GM12878 (cell line): ENCODE data around the gene VSTM4. TPM values are rescaled to one million over a fixed set of nuclear protein-coding genes. Genes with fewer than 3 reads are reported as not detected.

Experiments used
- ATAC-seq: fragments of 200-7000 bp; cut with Tn5 transposase; 3 replicates; pipeline ENCODE4 v1.9.1; 2020; ENCODE audit warnings: mild to moderate bottlenecking, moderate library complexity
- BruUV-seq: library from RNA; stranded (reverse); fragments of 400-500 nt; replicated peaks from 2 replicates; lab custom pipeline; 2021; lab: Mats Ljungman, UMichigan
- CTCF ChIA-PET: fragments of 300-600 bp; sonication (Branson Sonifier 250); formaldehyde crosslinking; extraction: SDS; loops from one replicate; lab custom pipeline; 2021; ENCODE audit warnings: inconsistent platforms; lab: Yijun Ruan, JAX
- POLR2A ChIA-PET: fragments of 350-600 bp; formaldehyde crosslinking; extraction: SDS; loops from one replicate; lab custom pipeline; 2021; ENCODE audit warnings: inconsistent platforms; lab: Charles Lee
- RAD21 ChIA-PET: fragments of 300-600 bp; sonication (Branson Sonifier 250); formaldehyde crosslinking; loops from one replicate; lab custom pipeline; 2023; ENCODE audit warnings: antibody characterized with exemption; ENCODE audit not compliant: unreplicated experiment; lab: Charles Lee
- SMC1A ChIA-PET: fragments of 300-600 bp; sonication (Branson Sonifier 250); formaldehyde crosslinking; loops from one replicate; lab custom pipeline; 2023; ENCODE audit not compliant: unreplicated experiment, uncharacterized antibody; lab: Charles Lee
- DNase-seq: peaks from one replicate; pipeline ENCODE4 v3.0.0-alpha.2; 2011; ENCODE audit warnings: low read depth, low spot score
- FAIRE-seq: peaks from 3 replicates; lab custom pipeline; 2011; peaks lifted over from hg19 to GRCh38; lab: Jason Lieb, UNC
- H2AFZ ChIP-seq: 2 replicates; pipeline ENCODE4 v1.6.0; 2011; ENCODE audit warnings: low read depth, low read length, control low read depth; ENCODE audit not compliant: control insufficient read depth
- H3K27ac ChIP-seq: 2 replicates; pipeline ENCODE4 v1.5.1; 2011; ENCODE audit warnings: control low read depth; ENCODE audit not compliant: control insufficient read depth, insufficient read depth
- H3K27me3 ChIP-seq, 2 experiments: replicated peaks in 1 of 2; 2 replicates each; pipeline versions ENCODE4 v1.6.0 to v1.6.1; 2011; ENCODE audit warnings: low read length in 1 of 2; ENCODE audit not compliant: control insufficient read depth in 2 of 2, insufficient read depth in 2 of 2
- H3K36me3 ChIP-seq, 2 experiments: 2 replicates each; pipeline ENCODE4 v1.5.1; 2011; ENCODE audit warnings: low read length in 1 of 2; ENCODE audit not compliant: control insufficient read depth in 2 of 2, insufficient read depth in 2 of 2
- H3K4me1 ChIP-seq: 2 replicates; pipeline ENCODE4 v1.6.1; 2011; ENCODE audit warnings: mild to moderate bottlenecking, low read length, moderate library complexity, mixed read lengths; ENCODE audit not compliant: control insufficient read depth, insufficient read depth
- H3K4me2 ChIP-seq: 2 replicates; pipeline ENCODE4 v1.6.0; 2011; ENCODE audit warnings: control low read depth; ENCODE audit not compliant: control insufficient read depth, insufficient read depth
- H3K4me3 ChIP-seq: fragments of 200-600 bp; sonication (generic); 2 replicates; pipeline ENCODE4 v1.5.1; 2016
- H3K79me2 ChIP-seq: 2 replicates; pipeline ENCODE4 v1.6.0; 2011; ENCODE audit warnings: low read length; ENCODE audit not compliant: control insufficient read depth, insufficient read depth
- H3K9ac ChIP-seq: 2 replicates; pipeline ENCODE4 v1.8.0; 2011; ENCODE audit warnings: low read length, control low read depth, mixed read lengths; ENCODE audit not compliant: control insufficient read depth, insufficient read depth
- H3K9me3 ChIP-seq: replicated peaks from 3 replicates; pipeline ENCODE4 v1.5.1; 2011; ENCODE audit warnings: mild to moderate bottlenecking, low read length; ENCODE audit not compliant: control insufficient read depth, insufficient read depth
- H4K20me1 ChIP-seq: 2 replicates; pipeline ENCODE4 v1.6.0; 2011; ENCODE audit not compliant: control insufficient read depth, insufficient read depth
- BACH1 ChIP-seq: fragments of 450-650 bp; IDR thresholded peaks from 2 replicates; pipeline ENCODE4 v1.6.1; 2017; ENCODE audit warnings: mild to moderate bottlenecking, borderline replicate concordance
- ETV6 ChIP-seq, 2 experiments: fragments of 450-650 bp in 1 of 2; IDR thresholded peaks in 1 of 2; conservative IDR thresholded peaks in 1 of 2; 2 replicates each; pipeline ENCODE4 v1.6.1; 2014; ENCODE audit warnings: antibody characterized with exemption in 1 of 2, borderline replicate concordance in 1 of 2, low read depth in 1 of 2, mild to moderate bottlenecking in 1 of 2, moderate library complexity in 1 of 2
- FOXM1 ChIP-seq: IDR thresholded peaks from 2 replicates; pipeline ENCODE4 v1.6.1; 2012; ENCODE audit warnings: low read depth, mild to moderate bottlenecking, inconsistent platforms, low read length, moderate library complexity
- MEF2A ChIP-seq: IDR thresholded peaks from 2 replicates; pipeline ENCODE4 v1.6.1; 2011; ENCODE audit warnings: low read depth, mild to moderate bottlenecking, low read length, moderate library complexity; ENCODE audit not compliant: insufficient read depth
- PAX8 ChIP-seq: fragments of 450-650 bp; IDR thresholded peaks from 2 replicates; pipeline ENCODE4 v1.6.1; 2017; ENCODE audit warnings: mild to moderate bottlenecking, moderate library complexity
- RUNX3 ChIP-seq: IDR thresholded peaks from 2 replicates; pipeline ENCODE4 v1.6.1; 2012; ENCODE audit warnings: low read length, inconsistent platforms
- SMAD1 ChIP-seq: fragments of 450-650 bp; IDR thresholded peaks from 2 replicates; pipeline ENCODE4 v1.6.1; 2018; ENCODE audit warnings: mild to moderate bottlenecking, low read depth; ENCODE audit not compliant: partially characterized antibody
- SRF ChIP-seq, 2 experiments: IDR thresholded peaks; 2 replicates each; pipeline ENCODE4 v1.6.1; 2011; ENCODE audit warnings: low read depth in 2 of 2, low read length in 2 of 2, mild to moderate bottlenecking in 1 of 2, moderate library complexity in 1 of 2
- TCF12 ChIP-seq: IDR thresholded peaks from 2 replicates; pipeline ENCODE4 v1.6.1; 2011; ENCODE audit warnings: low read depth, mild to moderate bottlenecking, low read length
- ZBTB33 ChIP-seq: fragments of 450-650 bp; IDR thresholded peaks from 2 replicates; pipeline ENCODE4 v1.6.1; 2017; ENCODE audit warnings: mild to moderate bottlenecking
- ZNF217 ChIP-seq: fragments of 450-650 bp; IDR thresholded peaks from 2 replicates; pipeline ENCODE4 v1.6.1; 2017; ENCODE audit warnings: antibody characterized with exemption, mild to moderate bottlenecking
- ZSCAN29 ChIP-seq: fragments of 450-650 bp; IDR thresholded peaks from 2 replicates; pipeline ENCODE4 v1.6.1; 2017; ENCODE audit warnings: mild to moderate bottlenecking, moderate library complexity
- ZZZ3 ChIP-seq: IDR thresholded peaks from 2 replicates; pipeline ENCODE4 v1.6.1; 2011; ENCODE audit warnings: low read depth; ENCODE audit not compliant: control insufficient read depth, insufficient read length
- WGBS: methylation state at CpG from one replicate; pipeline ENCODE4 v1.1.6; 2016; ENCODE audit warnings: low lambda C conversion rate; ENCODE audit not compliant: insufficient replicate concordance, insufficient coverage; ENCODE audit errors: missing lambda C conversion rate; 5-methylcytosine and 5-hydroxymethylcytosine counted together
- in situ Hi-C: fragments of 300-500 bp; cut with MboI; formaldehyde crosslinking; loops from 9 replicates; pipeline ENCODE4 v1.14.3; 2018; ENCODE audit warnings: mixed read lengths
- intact Hi-C: fragments of 100-400 bp; cut with micrococcal nuclease; formaldehyde crosslinking; loops from one replicate; pipeline ENCODE4 v1.14.2; 2022; ENCODE audit not compliant: unreplicated experiment
- polyA plus RNA-seq, 11 experiments: library from polyadenylated mRNA; depleted of rRNA in 4 of 11; unstranded in 6 of 11; stranded (reverse) in 5 of 11; fragments of >200 nt; fragmentation: Nextera tagmentation in 4 of 11; fragmentation: Illumina TruSeq in 1 of 11; extraction: Ambion mirVana in 4 of 11; extraction: Trizol in 1 of 11; gene quantifications; 1 replicate in 1 of 11; 2 replicates in 10 of 11; pipeline versions ENCODE4 v1.2.1 to v1.2.3, GENCODE V29; 2011 to 2016; ENCODE audit warnings: inconsistent platforms in 2 of 11, missing spikeins in 2 of 11, low read depth in 1 of 11
- total RNA-seq, 4 experiments: library from RNA; depleted of rRNA in 3 of 4; stranded (reverse); fragments of >200 nt in 3 of 4; fragmentation: Illumina TruSeq in 1 of 4; extraction: Trizol in 1 of 4; gene quantifications; 2 replicates each; pipeline versions ENCODE4 v1.2.1 to v1.2.3, GENCODE V29; 2013 to 2021
- TF ChIP-seq, protein P1 (sequence below): IDR thresholded peaks from 2 replicates; pipeline ENCODE4 v1.6.1; 2012; ENCODE audit warnings: low read depth, low read length, improper control_type of control experiment
- TF ChIP-seq, protein P2 (sequence below): fragments of 150-350 bp; IDR thresholded peaks from 2 replicates; pipeline ENCODE4 v1.6.1; 2014; ENCODE audit warnings: mild to moderate bottlenecking, low read depth, low read length

VSTM4 gene
- total and polyA plus RNA-seq, 10 of the 15 experiments (the other 5 are each of a cell fraction or from before 2014, with no cell fraction given): 0.01 to 0.14 (median 0.02) TPM; not detected in 7

DNA sequence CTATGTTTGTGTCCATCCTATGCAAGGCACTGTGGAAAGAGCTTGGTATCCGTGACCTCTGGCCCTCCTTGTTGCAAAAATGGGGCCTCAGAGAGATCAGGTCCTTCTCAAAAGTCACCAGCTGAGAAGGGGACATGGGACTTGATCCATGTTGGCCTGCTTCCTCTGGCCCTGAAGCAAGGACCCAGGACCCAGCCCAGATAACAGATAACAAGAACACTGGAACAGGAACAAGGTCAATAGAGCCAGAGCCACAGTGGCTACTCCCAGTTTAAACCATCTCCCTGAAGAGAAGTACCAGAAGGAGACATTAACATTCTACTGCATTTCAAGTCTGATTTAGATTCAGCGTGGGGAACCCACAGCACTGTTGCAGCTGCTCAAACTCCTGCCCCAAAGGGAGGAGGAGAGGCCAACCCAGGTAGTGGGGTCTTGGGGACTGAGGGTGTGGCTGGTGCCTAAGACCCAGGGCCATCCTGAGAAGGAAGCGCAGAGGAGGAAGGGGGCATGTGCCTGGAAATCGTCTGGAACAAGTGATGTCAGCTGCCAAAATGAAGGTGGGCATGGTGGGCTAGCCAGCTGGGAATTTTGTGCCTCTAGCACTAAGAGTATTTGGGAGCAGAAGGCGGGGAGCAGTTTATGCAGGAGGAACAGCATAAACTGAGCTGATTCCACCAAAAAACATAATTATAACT is 61.2 kb downstream of the VSTM4 start (continued):
- TF ChIP-seq ZBTB33: no peak
- TF ChIP-seq MEF2A: no peak
- no peak for TF ChIP-seq SMAD1

GRCh38 chr10:49053053-49053997 is 62.0 kb downstream of the VSTM4 start:
- FAIRE-seq (peak; percentile 86), DNase-seq (peak; percentile 79), ATAC-seq (peak; percentile 88)
- in situ Hi-C loops: no loop called here
- ChIA-PET POLR2A (interaction anchor here (1.2 to 1.4 kb wide), 3 partner anchors 75 to 137 kb away, joined by 4 read pairs; no protein-coding TSS in a partner anchor), CTCF (interaction anchor here (1.0 to 2.4 kb wide), 4 partner anchors 11 to 53 kb away, joined by 3 to 8 read pairs (median 4); no protein-coding TSS in a partner anchor), SMC1A (interaction anchor here (0.6 to 2.6 kb wide), 9 partner anchors 9 to 161 kb away, joined by 3 to 6 read pairs (median 4); no protein-coding TSS in a partner anchor), RAD21 (interaction anchor here (0.8 to 1.4 kb wide), 8 partner anchors 15 to 393 kb away, joined by 3 to 5 read pairs (median 3); no protein-coding TSS in a partner anchor)
- Histone ChIP-seq H3K36me3 (no peaks in the 10 kb centered on the region), H3K79me2 (no peaks in the 10 kb centered on the region), H3K4me1 (peaks cover 10% of the 10 kb centered on the region; the same call in 1 of the 2 replicates), H4K20me1 (no peaks in the 10 kb centered on the region; the same call in 1 of the 2 replicates), H3K9ac (no peak overlapping the region), H3K4me3 (no peak overlapping the region), H3K4me2 (peak overlapping the region; percentile 70), H2AFZ (peak overlapping the region; percentile 43; the same call in 1 of the 2 replicates), H3K27ac (no peak overlapping the region), H3K27me3 (no peaks in the 10 kb centered on the region; a peak in 1 of 4 replicates), H3K9me3 (no peaks in the 10 kb centered on the region)
- no TSS peak for BruUV-seq
- intact Hi-C loops: loop anchor here (5.0 kb wide), 1 partner anchor 124 kb away; no protein-coding TSS in a partner anchor
- 17% methylated on average over 11 of the region's 11 CpGs for WGBS
- no peak for TF ChIP-seq PAX8
- TF ChIP-seq RUNX3: peak; percentile 55
- peak; percentile 97 for TF ChIP-seq ZNF217
- TF ChIP-seq, protein P1, sequence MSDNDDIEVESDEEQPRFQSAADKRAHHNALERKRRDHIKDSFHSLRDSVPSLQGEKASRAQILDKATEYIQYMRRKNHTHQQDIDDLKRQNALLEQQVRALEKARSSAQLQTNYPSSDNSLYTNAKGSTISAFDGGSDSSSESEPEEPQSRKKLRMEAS: no peak
- peak; percentile 70 for TF ChIP-seq TCF12
- no peak for TF ChIP-seq ZZZ3
- peak; percentile 55; the same call in 1 of the 2 replicates for TF ChIP-seq FOXM1
- TF ChIP-seq, protein P2, sequence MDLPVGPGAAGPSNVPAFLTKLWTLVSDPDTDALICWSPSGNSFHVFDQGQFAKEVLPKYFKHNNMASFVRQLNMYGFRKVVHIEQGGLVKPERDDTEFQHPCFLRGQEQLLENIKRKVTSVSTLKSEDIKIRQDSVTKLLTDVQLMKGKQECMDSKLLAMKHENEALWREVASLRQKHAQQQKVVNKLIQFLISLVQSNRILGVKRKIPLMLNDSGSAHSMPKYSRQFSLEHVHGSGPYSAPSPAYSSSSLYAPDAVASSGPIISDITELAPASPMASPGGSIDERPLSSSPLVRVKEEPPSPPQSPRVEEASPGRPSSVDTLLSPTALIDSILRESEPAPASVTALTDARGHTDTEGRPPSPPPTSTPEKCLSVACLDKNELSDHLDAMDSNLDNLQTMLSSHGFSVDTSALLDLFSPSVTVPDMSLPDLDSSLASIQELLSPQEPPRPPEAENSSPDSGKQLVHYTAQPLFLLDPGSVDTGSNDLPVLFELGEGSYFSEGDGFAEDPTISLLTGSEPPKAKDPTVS: no peak
- TF ChIP-seq SRF (IDR thresholded peaks at IDR 0.05; ENCODE audit: low read depth in 2 of 2, low read length in 2 of 2): peak in 1 of 2 experiments; percentile 7; a peak in 1 of 4 replicates
- TF ChIP-seq ZSCAN29: peak; percentile 92
- TF ChIP-seq ETV6 (conservative IDR thresholded peaks at IDR 0.05 in 1 of 2, IDR thresholded peaks at IDR 0.05 in 1 of 2; ENCODE audit: borderline replicate concordance in 1 of 2, low read depth in 1 of 2): peak in 1 of 2 experiments; percentile 73; a peak in 2 of 4 replicates
- 0 out of 2 replicates have a peak, but pooled peaks have one; percentile 18 for TF ChIP-seq BACH1
